Amniotic epithelial cell (primary cell): ENCODE measurements around the gene DOK4.
"Not testable (repeated sequence)": the region's sequence is repeated elsewhere in the genome, so short reads cannot be mapped to it uniquely, and the experiment has no call there.

Source experiments
- DNase-seq: peaks from one replicate; pipeline ENCODE4 v3.0.0-alpha.2; 2010; ENCODE audit warnings: low read depth

DOK4 gene

GRCh38 chr16:57445510-57445909, 40.8 kb downstream of the DOK4 start:
- DNase-seq, result no peak

GRCh38 chr16:57444711-57445110, 41.6 kb downstream of the DOK4 start:
- peak; percentile 45 for DNase-seq

- DNase-seq, result not testable (repeated sequence)
These were observed 45.7 kb downstream of the DOK4 start for GRCh38 chr16:57440551-57440950.

GRCh38 chr16:57439947-57440346, 46.3 kb downstream of the DOK4 start:
- not testable (repeated sequence) for DNase-seq

- no peak for DNase-seq
These were observed 50.5 kb downstream of the DOK4 start for GRCh38 chr16:57435838-57436237.

- DNase-seq, result no peak
These were observed 52.3 kb downstream of the DOK4 start for GRCh38 chr16:57434003-57434402.

- no peak for DNase-seq
These were observed 53.3 kb downstream of the DOK4 start for GRCh38 chr16:57432989-57433388.

GRCh38 chr16:57432505-57432904, 53.8 kb downstream of the DOK4 start:
- DNase-seq, result no peak

- no peak for DNase-seq
These were observed 55.3 kb downstream of the DOK4 start for GRCh38 chr16:57430955-57431354.

GRCh38 chr16:57427824-57428223, 58.5 kb downstream of the DOK4 start:
- peak; percentile 57 for DNase-seq

- DNase-seq, result no peak
These were observed 59.0 kb downstream of the DOK4 start for GRCh38 chr16:57427307-57427706.

GRCh38 chr16:57426356-57426755, 59.9 kb downstream of the DOK4 start:
- DNase-seq, result no peak

- DNase-seq, result no peak
These were observed 61.7 kb downstream of the DOK4 start for GRCh38 chr16:57424583-57424982.

GRCh38 chr16:57423152-57423551, 63.1 kb downstream of the DOK4 start:
- no peak for DNase-seq

GRCh38 chr16:57422026-57422944, 64.0 kb downstream of the DOK4 start:
- peak; percentile 59 for DNase-seq
